ELF-1 (cell line): Measurements from ENCODE around the gene CCNY.

Experiments
- DNase-seq: peaks from one replicate; pipeline ENCODE4 v3.0.0-alpha.2; 2016; ENCODE audit warnings: low read depth, low spot score

The CCNY gene

GRCh38 chr10:35331894-35332640 lies 4.2 kb upstream of the CCNY start:
- DNase-seq: no peak

GRCh38 chr10:35334297-35334696 lies 2.0 kb upstream of the CCNY start:
- DNase-seq: no peak

GRCh38 chr10:35335133-35336083 lies 901 bp upstream of the CCNY start:
- DNase-seq: no peak

GRCh38 chr10:35336921-35337823 lies 863 bp downstream of the CCNY start:
- peak; percentile 59 for DNase-seq

GRCh38 chr10:35339942-35340341 lies 3.6 kb downstream of the CCNY start:
- no peak for DNase-seq

- no peak for DNase-seq
These were observed 4.7 kb downstream of the CCNY start for GRCh38 chr10:35340975-35341374.

- DNase-seq: no peak
These were observed 5.2 kb downstream of the CCNY start for GRCh38 chr10:35341521-35341920.

- DNase-seq: no peak
These were observed 6.0 kb downstream of the CCNY start for GRCh38 chr10:35342183-35342753.

- DNase-seq: no peak
These were observed 7.4 kb downstream of the CCNY start for GRCh38 chr10:35343739-35344138.

GRCh38 chr10:35345383-35345742 lies 9.1 kb downstream of the CCNY start:
- DNase-seq: no peak

GRCh38 chr10:35346248-35346647 lies 9.9 kb downstream of the CCNY start:
- no peak for DNase-seq

GRCh38 chr10:35347121-35347562 lies 10.8 kb downstream of the CCNY start:
- DNase-seq: no peak

- DNase-seq: no peak
These were observed 11.7 kb downstream of the CCNY start for GRCh38 chr10:35347899-35348608.

- no peak for DNase-seq
These were observed 12.5 kb downstream of the CCNY start for GRCh38 chr10:35348609-35349388.

- DNase-seq: no peak
These were observed 13.1 kb downstream of the CCNY start for GRCh38 chr10:35349389-35349915.

- DNase-seq: no peak
These were observed 14.7 kb downstream of the CCNY start for GRCh38 chr10:35351021-35351420.

GRCh38 chr10:35352097-35352496 lies 15.8 kb downstream of the CCNY start:
- no peak for DNase-seq

GRCh38 chr10:35352512-35352911 lies 16.2 kb downstream of the CCNY start:
- no peak for DNase-seq

GRCh38 chr10:35353395-35353794 lies 17.1 kb downstream of the CCNY start:
- DNase-seq: no peak

GRCh38 chr10:35353805-35354204 lies 17.5 kb downstream of the CCNY start:
- no peak for DNase-seq
